Endodermal cell (in vitro differentiated cells): ENCODE measurements around the gene MLXIP. TPM values are rescaled to one million over a fixed set of nuclear protein-coding genes. Genes with fewer than 3 reads are reported as not detected.

Source experiments
- DNase-seq: peaks from one replicate; pipeline ENCODE4 v3.0.0-alpha.2; 2017
- H3K27ac ChIP-seq: 2 replicates; pipeline ENCODE4 v1.5.1; 2013; ENCODE audit warnings: mild to moderate bottlenecking, low read depth, low read length, moderate library complexity
- H3K27me3 ChIP-seq: 2 replicates; pipeline ENCODE4 v1.6.1; 2013; ENCODE audit warnings: mild to moderate bottlenecking, low read length, moderate library complexity; ENCODE audit not compliant: insufficient read depth, control insufficient read depth, poor library complexity, severe bottlenecking
- H3K36me3 ChIP-seq: 2 replicates; pipeline ENCODE4 v1.7.0; 2013; ENCODE audit warnings: mild to moderate bottlenecking, low read length, moderate library complexity; ENCODE audit not compliant: control insufficient read depth, insufficient read depth
- H3K4me1 ChIP-seq: one replicate; pipeline ENCODE4 v1.7.0; 2013; ENCODE audit warnings: low read length; ENCODE audit not compliant: control insufficient read depth, insufficient read depth
- H3K4me3 ChIP-seq: 2 replicates; pipeline ENCODE4 v1.5.1; 2013; ENCODE audit warnings: mild to moderate bottlenecking, low read length, moderate library complexity
- H3K9ac ChIP-seq: 2 replicates; pipeline ENCODE4 v1.6.1; 2013; ENCODE audit warnings: mild to moderate bottlenecking, low read length, moderate library complexity; ENCODE audit not compliant: poor library complexity, severe bottlenecking; ENCODE audit errors: extremely low read depth
- H3K9me3 ChIP-seq: 2 replicates; pipeline ENCODE4 v1.6.1; 2013; ENCODE audit warnings: mild to moderate bottlenecking, low read length, moderate library complexity; ENCODE audit not compliant: control insufficient read depth
- H3K27ac Mint-ChIP-seq: 2 replicates; pipeline ENCODE4 v1.8.0; 2020; ENCODE audit warnings: mixed read lengths
- H3K27me3 Mint-ChIP-seq: 2 replicates; pipeline ENCODE4 v1.8.0; 2021; ENCODE audit warnings: mild to moderate bottlenecking, mixed read lengths; ENCODE audit not compliant: insufficient read depth
- H3K36me3 Mint-ChIP-seq: 2 replicates; pipeline ENCODE4 v1.8.0; 2020; ENCODE audit warnings: low read depth, mixed read lengths
- H3K4me1 Mint-ChIP-seq: 2 replicates; pipeline ENCODE4 v1.8.0; 2020; ENCODE audit warnings: mixed read lengths
- H3K4me3 Mint-ChIP-seq: 2 replicates; pipeline ENCODE4 v1.8.0; 2020; ENCODE audit warnings: mild to moderate bottlenecking, moderate library complexity, mixed read lengths
- H3K9me3 Mint-ChIP-seq: 2 replicates; pipeline ENCODE4 v1.8.0; 2020; ENCODE audit warnings: mild to moderate bottlenecking, mixed read lengths
- WGBS, 2 experiments: methylation state at CpG; one replicate each; pipeline versions ENCODE4 v1.1.5 to v1.1.7; 2013; ENCODE audit warnings: missing lambda C conversion rate in 2 of 2, mixed read lengths in 1 of 2; ENCODE audit not compliant: insufficient coverage in 1 of 2, insufficient read length in 1 of 2; 5-methylcytosine and 5-hydroxymethylcytosine counted together
- total RNA-seq, 2 donors: library from RNA; stranded (reverse); fragmentation: NEBNext Ultra II Directional in 1 of 2; extraction: Animal tissue kit (Norgen Biotek cat#: 25700) in 1 of 2; gene quantifications; 2 replicates in 1 of 2; 3 replicates in 1 of 2; pipeline ENCODE4 v1.2.1, GENCODE V29; 2021
- TF ChIP-seq, protein P1 (sequence below): fragments of 200-600 bp; sonication (generic); conservative IDR thresholded peaks from 2 replicates; pipeline ENCODE4 v1.5.0; 2021; ENCODE audit warnings: antibody characterized with exemption, mild to moderate bottlenecking

MLXIP gene
- total RNA-seq, 2 donors from 2014 or later = 27.4 to 32.2 TPM

DNA sequence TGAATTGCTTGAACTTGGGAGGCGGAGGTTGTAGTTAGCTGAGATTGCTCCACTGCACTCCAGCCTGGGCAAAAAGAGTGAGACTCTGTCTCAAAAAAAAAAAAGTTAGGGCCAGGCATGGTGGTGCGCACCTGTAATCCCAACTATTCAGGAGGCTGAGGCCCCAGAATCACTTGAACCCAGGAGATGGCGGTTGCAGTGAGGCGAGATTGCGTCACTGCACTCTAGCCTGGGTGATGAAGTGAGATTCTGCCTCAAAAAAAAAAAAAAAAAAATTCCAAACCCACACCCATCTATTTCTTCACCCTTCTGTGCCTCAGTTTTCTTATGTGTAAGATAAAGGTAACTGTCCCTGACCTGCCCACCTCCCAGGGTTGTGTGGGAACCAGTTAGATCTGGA is 11.0 kb upstream of the MLXIP start:
- Mint-ChIP-seq H3K27ac (no peak overlapping the region), H3K9me3 (no peaks in the 10 kb centered on the region), H3K4me1 (peaks cover 19% of the 10 kb centered on the region), H3K4me3 (no peak overlapping the region), H3K27me3 (no peaks in the 10 kb centered on the region), H3K36me3 (peaks cover 13% of the 10 kb centered on the region)
- no peaks in the 10 kb centered on the region for H3K36me3 ChIP-seq
- H3K27me3 ChIP-seq = no peaks in the 10 kb centered on the region
- H3K27ac ChIP-seq = no peak overlapping the region
- peaks cover 12% of the 10 kb centered on the region for H3K4me1 ChIP-seq
- DNase-seq = no peak
- no peaks in the 10 kb centered on the region for H3K9me3 ChIP-seq
- no peak overlapping the region for H3K9ac ChIP-seq
- TF ChIP-seq, protein P1, sequence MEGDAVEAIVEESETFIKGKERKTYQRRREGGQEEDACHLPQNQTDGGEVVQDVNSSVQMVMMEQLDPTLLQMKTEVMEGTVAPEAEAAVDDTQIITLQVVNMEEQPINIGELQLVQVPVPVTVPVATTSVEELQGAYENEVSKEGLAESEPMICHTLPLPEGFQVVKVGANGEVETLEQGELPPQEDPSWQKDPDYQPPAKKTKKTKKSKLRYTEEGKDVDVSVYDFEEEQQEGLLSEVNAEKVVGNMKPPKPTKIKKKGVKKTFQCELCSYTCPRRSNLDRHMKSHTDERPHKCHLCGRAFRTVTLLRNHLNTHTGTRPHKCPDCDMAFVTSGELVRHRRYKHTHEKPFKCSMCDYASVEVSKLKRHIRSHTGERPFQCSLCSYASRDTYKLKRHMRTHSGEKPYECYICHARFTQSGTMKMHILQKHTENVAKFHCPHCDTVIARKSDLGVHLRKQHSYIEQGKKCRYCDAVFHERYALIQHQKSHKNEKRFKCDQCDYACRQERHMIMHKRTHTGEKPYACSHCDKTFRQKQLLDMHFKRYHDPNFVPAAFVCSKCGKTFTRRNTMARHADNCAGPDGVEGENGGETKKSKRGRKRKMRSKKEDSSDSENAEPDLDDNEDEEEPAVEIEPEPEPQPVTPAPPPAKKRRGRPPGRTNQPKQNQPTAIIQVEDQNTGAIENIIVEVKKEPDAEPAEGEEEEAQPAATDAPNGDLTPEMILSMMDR = no peak
- H3K4me3 ChIP-seq = no peak overlapping the region
- WGBS, 2 experiments = 94 to 97% methylated on average over 3 to 5 of the region's 5 CpGs

DNA sequence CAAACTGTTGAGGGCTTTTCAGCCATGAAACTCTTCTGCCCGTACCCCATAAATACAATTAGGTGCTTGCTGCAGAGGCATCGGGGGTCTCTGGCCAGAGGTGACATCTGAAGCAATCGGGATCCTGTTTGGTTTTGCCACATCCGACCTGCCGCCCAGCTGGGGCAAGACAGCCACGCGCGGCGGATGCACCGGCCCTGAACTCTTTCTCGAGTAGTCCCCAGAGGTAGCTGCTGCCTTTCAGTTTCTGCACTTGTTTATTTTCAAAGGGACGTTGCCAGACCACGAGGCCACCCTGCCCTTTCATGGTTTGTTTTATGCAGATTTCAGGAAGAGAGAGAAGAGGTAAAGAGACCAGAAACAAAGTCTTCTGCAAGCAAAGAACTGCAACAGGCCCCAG is 10.6 kb upstream of the MLXIP start:
- TF ChIP-seq, protein P1 = no peak
- Histone ChIP-seq H3K36me3 (no peaks in the 10 kb centered on the region), H3K9me3 (no peaks in the 10 kb centered on the region), H3K4me1 (peaks cover 12% of the 10 kb centered on the region), H3K9ac (no peak overlapping the region), H3K27ac (no peak overlapping the region), H3K4me3 (no peak overlapping the region), H3K27me3 (no peaks in the 10 kb centered on the region)
- WGBS, 2 experiments = 83 to 89% methylated on average over 3 to 13 of the region's 13 CpGs
- Mint-ChIP-seq H3K9me3 (no peaks in the 10 kb centered on the region), H3K27me3 (no peaks in the 10 kb centered on the region), H3K36me3 (peaks cover 13% of the 10 kb centered on the region), H3K4me1 (peaks cover 18% of the 10 kb centered on the region), H3K4me3 (no peak overlapping the region), H3K27ac (no peak overlapping the region)
- DNase-seq = no peak

DNA sequence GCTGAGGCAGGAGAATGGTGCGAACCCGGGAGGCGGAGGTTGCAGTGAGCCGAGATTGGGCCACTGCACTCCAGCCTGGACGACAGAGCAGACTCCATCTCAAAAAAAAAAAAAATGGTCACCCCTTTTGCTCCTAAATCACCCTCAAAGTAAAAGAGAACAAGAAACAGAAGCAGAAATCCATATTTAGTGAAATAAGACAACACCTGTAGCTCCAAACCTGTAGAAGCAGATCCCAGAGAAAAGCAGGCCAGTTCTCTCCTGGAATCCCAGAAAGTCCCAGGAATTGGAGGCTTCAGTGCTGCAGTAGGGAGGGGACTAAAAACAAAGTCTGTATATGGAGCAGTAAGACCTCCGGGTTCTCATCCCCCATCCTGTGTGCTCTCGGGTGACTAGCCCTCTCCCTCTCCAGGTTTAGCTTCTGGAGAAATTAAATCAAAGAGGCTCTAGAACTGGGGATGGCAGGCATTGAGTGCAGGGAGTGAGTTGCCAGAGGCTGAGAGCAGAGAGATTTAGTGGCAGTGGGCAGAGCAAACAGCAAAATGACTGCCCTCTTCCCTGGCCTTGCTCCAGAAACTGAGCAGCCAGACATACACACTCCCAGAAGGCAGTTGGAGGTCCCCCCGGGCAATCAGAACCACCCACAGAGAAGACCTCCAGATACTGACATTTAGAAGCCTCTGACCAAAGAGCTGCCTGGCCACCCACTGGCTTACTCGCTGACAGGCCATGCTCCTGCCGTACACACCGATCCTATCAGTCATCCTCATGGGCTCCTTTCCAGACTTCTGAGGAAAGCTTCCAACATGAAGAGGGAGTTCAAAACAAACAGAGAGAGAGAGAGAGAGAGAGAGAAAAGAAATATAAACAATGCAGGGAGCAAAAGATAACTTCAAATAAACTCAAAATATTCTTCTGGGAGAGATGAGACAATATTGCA is 6.3 kb upstream of the MLXIP start:
- Mint-ChIP-seq H3K4me3 (no peak overlapping the region), H3K27ac (peak overlapping the region; percentile 75), H3K9me3 (no peaks in the 10 kb centered on the region), H3K36me3 (peaks cover 19% of the 10 kb centered on the region), H3K27me3 (peaks cover 6% of the 10 kb centered on the region), H3K4me1 (peaks cover 3% of the 10 kb centered on the region)
- DNase-seq = peak; percentile 56
- Histone ChIP-seq H3K4me1 (peaks cover 2% of the 10 kb centered on the region), H3K27me3 (no peaks in the 10 kb centered on the region), H3K9me3 (no peaks in the 10 kb centered on the region), H3K36me3 (no peaks in the 10 kb centered on the region), H3K4me3 (no peak overlapping the region), H3K9ac (no peak overlapping the region), H3K27ac (no peak overlapping the region)
- TF ChIP-seq, protein P1 = no peak
- WGBS, 2 experiments = 82 to 92% methylated on average over 5 to 11 of the region's 11 CpGs
